CD4-positive, alpha-beta T cell (primary cell): ENCODE results near the gene RAB20. TPM values are rescaled to one million over a fixed set of nuclear protein-coding genes. Genes with fewer than 3 reads are reported as not detected.

Source experiments
- ATAC-seq: fragments of 200-7000 bp; cut with Tn5 transposase; one replicate; pipeline ENCODE4 v1.10.0; 2022; ENCODE audit warnings: mild to moderate bottlenecking; ENCODE audit not compliant: poor library complexity
- CTCF ChIA-PET: fragments of 350-600 bp; sonication (Branson Sonifier 250); formaldehyde crosslinking; loops from one replicate; lab custom pipeline; 2021; ENCODE audit warnings: antibody characterized with exemption, inconsistent platforms; lab: Charles Lee
- POLR2A ChIA-PET: fragments of 350-600 bp; sonication (Branson Sonifier 250); formaldehyde crosslinking; loops from one replicate; lab custom pipeline; 2021; ENCODE audit warnings: antibody characterized with exemption, inconsistent platforms; lab: Charles Lee
- DNase-seq, 14 experiments: peaks; one replicate each; pipeline ENCODE4 v3.0.0-alpha.2; 2013 to 2020; ENCODE audit warnings: mixed read lengths in 2 of 14
- H3K27ac ChIP-seq, 2 donors: one replicate each; pipeline versions ENCODE4 v1.5.1 to v1.7.0; 2013; ENCODE audit warnings: low read length in 2 of 2, low read depth in 1 of 2, mild to moderate bottlenecking in 1 of 2
- H3K27me3 ChIP-seq, 2 experiments: 1 replicate in 1 of 2; 2 replicates in 1 of 2; pipeline versions ENCODE4 v1.6.1 to v1.7.0; 2013; ENCODE audit warnings: low read length in 2 of 2, control low read depth in 1 of 2, mild to moderate bottlenecking in 1 of 2, moderate library complexity in 1 of 2; ENCODE audit not compliant: insufficient read depth in 2 of 2, control insufficient read depth in 1 of 2
- H3K36me3 ChIP-seq: one replicate; pipeline ENCODE4 v1.6.1; 2013; ENCODE audit warnings: low read length, control low read depth; ENCODE audit not compliant: insufficient read depth
- H3K4me1 ChIP-seq: one replicate; pipeline ENCODE4 v1.6.1; 2013; ENCODE audit warnings: low read length, control low read depth; ENCODE audit not compliant: insufficient read depth
- H3K4me3 ChIP-seq: one replicate; pipeline ENCODE4 v1.5.1; 2013; ENCODE audit warnings: mild to moderate bottlenecking, low read length, moderate library complexity
- H3K9me3 ChIP-seq, 2 experiments: 1 replicate in 1 of 2; 2 replicates in 1 of 2; pipeline versions ENCODE4 v1.6.1 to v1.7.0; 2013; ENCODE audit warnings: low read length in 2 of 2, mild to moderate bottlenecking in 2 of 2, control low read depth in 1 of 2, moderate library complexity in 1 of 2; ENCODE audit not compliant: control insufficient read depth in 1 of 2, insufficient read depth in 1 of 2
- H3K27ac Mint-ChIP-seq: one replicate; pipeline ENCODE4 v1.8.0; 2020; ENCODE audit warnings: mixed read lengths
- H3K27me3 Mint-ChIP-seq: one replicate; pipeline ENCODE4 v1.8.0; 2021; ENCODE audit warnings: mixed read lengths
- H3K36me3 Mint-ChIP-seq: one replicate; pipeline ENCODE4 v1.8.0; 2021; ENCODE audit warnings: low read depth, mixed read lengths
- H3K4me1 Mint-ChIP-seq: one replicate; pipeline ENCODE4 v1.8.0; 2021; ENCODE audit warnings: low read depth, mixed read lengths
- H3K4me3 Mint-ChIP-seq: one replicate; pipeline ENCODE4 v1.8.0; 2020; ENCODE audit warnings: mild to moderate bottlenecking, mixed read lengths
- H3K9me3 Mint-ChIP-seq: one replicate; pipeline ENCODE4 v1.8.0; 2020; ENCODE audit warnings: mixed read lengths
- intact Hi-C, 2 experiments: fragments of 100-400 bp; cut with DNase I in 1 of 2; cut with micrococcal nuclease in 1 of 2; formaldehyde crosslinking; loops; one replicate each; pipeline versions ENCODE4 v1.15.1 to v1.9.0; 2023 to 2025; cut with DNase I, micrococcal nuclease
- total RNA-seq, 174 experiments: library from RNA in 2 of 174; stranded (reverse) in 2 of 174; gene quantifications; one replicate each; pipeline ENCODE4 v1.2.3 and lab custom pipeline; 2021 to 2026
- TF ChIP-seq, protein P1 (sequence below): fragments of 200-600 bp; IDR thresholded peaks from one replicate; pipeline ENCODE4 v1.8.0; 2022; ENCODE audit warnings: antibody characterized with exemption, mild to moderate bottlenecking

RAB20 gene
- total RNA-seq, 2 experiments from 2014 or later = 0.89 to 1.4 TPM

GRCh38 chr13:110575322-110576069, 14.0 kb upstream of the RAB20 start:
- DNase-seq (peak in 3 of 14 experiments; percentile 14 to 44 (median 42)), ATAC-seq (no peak)
- Mint-ChIP-seq H3K27me3 (peaks cover 70% of the 10 kb centered on the region), H3K36me3 (no peaks in the 10 kb centered on the region), H3K4me3 (no peak overlapping the region), H3K4me1 (peaks cover 9% of the 10 kb centered on the region), H3K27ac (no peak overlapping the region), H3K9me3 (no peaks in the 10 kb centered on the region)
- H3K27ac ChIP-seq = no peak overlapping the region
- no peaks in the 10 kb centered on the region for H3K36me3 ChIP-seq
- CTCF ChIA-PET = no interaction called here
- POLR2A ChIA-PET = no interaction called here
- H3K9me3 ChIP-seq = no peaks in the 10 kb centered on the region
- H3K4me3 ChIP-seq = no peak overlapping the region
- H3K27me3 ChIP-seq = peaks cover 20 to 29% of the 10 kb centered on the region in 2 experiments
- H3K4me1 ChIP-seq = peaks cover 6% of the 10 kb centered on the region
- intact Hi-C loops = no loop called here
- TF ChIP-seq, protein P1, sequence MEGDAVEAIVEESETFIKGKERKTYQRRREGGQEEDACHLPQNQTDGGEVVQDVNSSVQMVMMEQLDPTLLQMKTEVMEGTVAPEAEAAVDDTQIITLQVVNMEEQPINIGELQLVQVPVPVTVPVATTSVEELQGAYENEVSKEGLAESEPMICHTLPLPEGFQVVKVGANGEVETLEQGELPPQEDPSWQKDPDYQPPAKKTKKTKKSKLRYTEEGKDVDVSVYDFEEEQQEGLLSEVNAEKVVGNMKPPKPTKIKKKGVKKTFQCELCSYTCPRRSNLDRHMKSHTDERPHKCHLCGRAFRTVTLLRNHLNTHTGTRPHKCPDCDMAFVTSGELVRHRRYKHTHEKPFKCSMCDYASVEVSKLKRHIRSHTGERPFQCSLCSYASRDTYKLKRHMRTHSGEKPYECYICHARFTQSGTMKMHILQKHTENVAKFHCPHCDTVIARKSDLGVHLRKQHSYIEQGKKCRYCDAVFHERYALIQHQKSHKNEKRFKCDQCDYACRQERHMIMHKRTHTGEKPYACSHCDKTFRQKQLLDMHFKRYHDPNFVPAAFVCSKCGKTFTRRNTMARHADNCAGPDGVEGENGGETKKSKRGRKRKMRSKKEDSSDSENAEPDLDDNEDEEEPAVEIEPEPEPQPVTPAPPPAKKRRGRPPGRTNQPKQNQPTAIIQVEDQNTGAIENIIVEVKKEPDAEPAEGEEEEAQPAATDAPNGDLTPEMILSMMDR = no peak

- no peaks in the 10 kb centered on the region for H3K9me3 Mint-ChIP-seq
- DNase-seq (no peak), ATAC-seq (no peak)
- ChIA-PET CTCF (no interaction called here), POLR2A (no interaction called here)
- no peaks in the 10 kb centered on the region for H3K36me3 Mint-ChIP-seq
- H3K9me3 ChIP-seq = no peaks in the 10 kb centered on the region
- H3K4me3 ChIP-seq = no peak overlapping the region
- H3K4me3 Mint-ChIP-seq = no peak overlapping the region
- peaks cover 6% of the 10 kb centered on the region for H3K4me1 ChIP-seq
- H3K27me3 Mint-ChIP-seq = peaks cover 73% of the 10 kb centered on the region
- H3K27ac ChIP-seq = no peak overlapping the region
- H3K27ac Mint-ChIP-seq = no peak overlapping the region
- H3K27me3 ChIP-seq = peaks cover 20 to 29% of the 10 kb centered on the region in 2 experiments
- intact Hi-C loops = no loop called here
- peaks cover 9% of the 10 kb centered on the region for H3K4me1 Mint-ChIP-seq
- H3K36me3 ChIP-seq = no peaks in the 10 kb centered on the region
- TF ChIP-seq, protein P1 = no peak
These were observed 12.6 kb upstream of the RAB20 start for GRCh38 chr13:110574161-110574560.

DNA sequence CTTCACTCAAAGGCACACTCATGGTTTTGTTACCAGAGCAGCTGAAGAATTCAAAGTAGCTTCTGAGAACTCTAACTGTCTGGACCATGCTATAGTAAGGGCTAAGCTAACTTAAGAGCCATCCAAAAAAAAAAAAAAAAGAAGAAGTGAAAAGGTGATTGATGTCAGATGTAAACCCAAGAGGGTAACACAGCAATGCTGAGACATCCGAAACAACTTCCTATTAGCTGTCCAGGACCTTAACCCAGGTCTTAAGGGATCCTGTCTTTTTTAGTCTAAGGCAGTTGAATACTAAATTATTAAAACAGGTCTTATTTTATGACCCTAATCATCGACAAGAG, 11.2 kb upstream of the RAB20 start:
- H3K9me3 ChIP-seq = no peaks in the 10 kb centered on the region
- TF ChIP-seq, protein P1 = no peak
- H3K27me3 ChIP-seq = peaks cover 20 to 31% of the 10 kb centered on the region in 2 experiments
- H3K4me1 ChIP-seq = peaks cover 6% of the 10 kb centered on the region
- Mint-ChIP-seq H3K27ac (no peak overlapping the region), H3K36me3 (no peaks in the 10 kb centered on the region), H3K9me3 (no peaks in the 10 kb centered on the region), H3K4me1 (peaks cover 9% of the 10 kb centered on the region), H3K4me3 (no peak overlapping the region), H3K27me3 (peaks cover 66% of the 10 kb centered on the region)
- intact Hi-C loops = no loop called here
- ChIA-PET CTCF (interaction anchor here (0.7 kb wide), 1 partner anchor 14 kb away, joined by 3 read pairs; no protein-coding TSS in a partner anchor), POLR2A (no interaction called here)
- DNase-seq (no peak), ATAC-seq (no peak)
- no peaks in the 10 kb centered on the region for H3K36me3 ChIP-seq
- H3K27ac ChIP-seq = no peak overlapping the region
- no peak overlapping the region for H3K4me3 ChIP-seq
